Measurements from ENCODE around the gene BBIP1.

DNA sequence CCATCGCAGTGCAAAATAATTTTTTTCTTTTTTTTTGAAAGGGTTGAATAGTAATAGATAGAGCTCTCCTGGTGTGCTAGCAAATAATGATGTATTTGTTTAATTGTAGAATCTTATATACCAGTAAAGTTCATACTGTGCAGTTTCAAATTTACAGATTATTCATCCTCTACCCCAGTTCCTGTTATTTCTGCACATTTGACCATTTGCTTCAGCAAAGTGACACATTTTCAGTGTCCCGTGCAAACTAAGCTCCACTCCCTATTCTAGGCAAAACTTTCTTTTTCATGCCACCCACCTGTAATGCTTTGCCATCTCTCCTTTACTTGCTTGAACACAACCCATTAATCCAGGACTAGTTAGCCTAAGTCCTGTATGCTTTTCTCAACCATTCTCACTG, 43.5 kb upstream of the BBIP1 start:
- TF ChIP-seq EZH2 (IDR thresholded peaks at IDR 0.05; ENCODE audit: borderline replicate concordance, low read depth, low read length, severe bottlenecking) (no peak), MYC (IDR thresholded peaks at IDR 0.05; ENCODE audit: low read depth, low read length) (no peak), POLR2A (IDR thresholded peaks at IDR 0.05; ENCODE audit: low read depth, low read length) (no peak)
- TF ChIP-seq, protein P1, sequence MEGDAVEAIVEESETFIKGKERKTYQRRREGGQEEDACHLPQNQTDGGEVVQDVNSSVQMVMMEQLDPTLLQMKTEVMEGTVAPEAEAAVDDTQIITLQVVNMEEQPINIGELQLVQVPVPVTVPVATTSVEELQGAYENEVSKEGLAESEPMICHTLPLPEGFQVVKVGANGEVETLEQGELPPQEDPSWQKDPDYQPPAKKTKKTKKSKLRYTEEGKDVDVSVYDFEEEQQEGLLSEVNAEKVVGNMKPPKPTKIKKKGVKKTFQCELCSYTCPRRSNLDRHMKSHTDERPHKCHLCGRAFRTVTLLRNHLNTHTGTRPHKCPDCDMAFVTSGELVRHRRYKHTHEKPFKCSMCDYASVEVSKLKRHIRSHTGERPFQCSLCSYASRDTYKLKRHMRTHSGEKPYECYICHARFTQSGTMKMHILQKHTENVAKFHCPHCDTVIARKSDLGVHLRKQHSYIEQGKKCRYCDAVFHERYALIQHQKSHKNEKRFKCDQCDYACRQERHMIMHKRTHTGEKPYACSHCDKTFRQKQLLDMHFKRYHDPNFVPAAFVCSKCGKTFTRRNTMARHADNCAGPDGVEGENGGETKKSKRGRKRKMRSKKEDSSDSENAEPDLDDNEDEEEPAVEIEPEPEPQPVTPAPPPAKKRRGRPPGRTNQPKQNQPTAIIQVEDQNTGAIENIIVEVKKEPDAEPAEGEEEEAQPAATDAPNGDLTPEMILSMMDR (IDR thresholded peaks at IDR 0.05; ENCODE audit: extremely low read depth in 1 of 2, insufficient read depth in 1 of 2, low read depth in 1 of 2, low read length in 2 of 2) = no peak
- TF ChIP-seq, protein P2, sequence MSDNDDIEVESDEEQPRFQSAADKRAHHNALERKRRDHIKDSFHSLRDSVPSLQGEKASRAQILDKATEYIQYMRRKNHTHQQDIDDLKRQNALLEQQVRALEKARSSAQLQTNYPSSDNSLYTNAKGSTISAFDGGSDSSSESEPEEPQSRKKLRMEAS (IDR thresholded peaks at IDR 0.05; ENCODE audit: insufficient read depth, insufficient read length) = no peak

Data from endothelial cell of umbilical vein (primary cell).